Vagina (tissue), 2 donors: ENCODE results near the gene DIAPH3. TPM values are rescaled to one million over a fixed set of nuclear protein-coding genes. Genes with fewer than 3 reads are reported as not detected.

Experiments
- DNase-seq, 2 donors: peaks; one replicate each; pipeline ENCODE4 v3.0.0-alpha.2; 2017; ENCODE audit errors: extremely low spot score in 2 of 2
- H3K27ac ChIP-seq: fragments of 200-600 bp; sonication (generic); one replicate; pipeline ENCODE4 v1.5.1; 2019
- H3K27me3 ChIP-seq: fragments of 200-600 bp; sonication (generic); one replicate; pipeline ENCODE4 v1.5.1; 2019
- H3K36me3 ChIP-seq, 2 donors: fragments of 200-600 bp; sonication (generic); one replicate each; pipeline ENCODE4 v1.5.1; 2017 to 2019
- H3K4me1 ChIP-seq: fragments of 200-600 bp; sonication (generic); one replicate; pipeline ENCODE4 v1.5.1; 2019
- H3K4me3 ChIP-seq, 2 donors: fragments of 200-600 bp; sonication (generic); 1 replicate in 1 of 2; 2 replicates in 1 of 2; pipeline ENCODE4 v1.5.1; 2016 to 2019
- H3K9me3 ChIP-seq: fragments of 200-600 bp; sonication (generic); one replicate; pipeline ENCODE4 v1.5.1; 2019
- POLR2A ChIP-seq, 2 donors: fragments of 450-650 bp; IDR thresholded peaks; one replicate each; pipeline ENCODE4 v1.6.1; 2017; ENCODE audit warnings: antibody characterized with exemption in 2 of 2, mild to moderate bottlenecking in 2 of 2, moderate library complexity in 2 of 2
- POLR2AphosphoS5 ChIP-seq, 2 donors: sonication (generic); formaldehyde crosslinking; IDR thresholded peaks; one replicate each; pipeline ENCODE4 v1.9.0; 2017; ENCODE audit warnings: antibody characterized with exemption in 2 of 2, mild to moderate bottlenecking in 2 of 2, low read depth in 1 of 2; ENCODE audit not compliant: insufficient read depth in 1 of 2
- intact Hi-C: fragments of 100-400 bp; cut with DNase I; formaldehyde crosslinking; loops from one replicate; pipeline ENCODE4 v1.15.1; 2023
- total RNA-seq: library from RNA; depleted of rRNA; stranded (reverse); fragments of >200 nt; gene quantifications from one replicate; pipeline ENCODE4 v1.2.3, GENCODE V29; 2016
- TF ChIP-seq, protein P1 (sequence below), 3 experiments: fragments of 450-650 bp in 2 of 3; fragments of 200-600 bp in 1 of 3; sonication (generic) in 1 of 3; IDR thresholded peaks; one replicate each; pipeline ENCODE4 v1.5.1; 2017 to 2019; ENCODE audit warnings: antibody characterized with exemption in 3 of 3, mild to moderate bottlenecking in 2 of 3, moderate library complexity in 2 of 3

DIAPH3 gene
- total RNA-seq, 1 donor from 2014 or later = 1.2 TPM

DNA sequence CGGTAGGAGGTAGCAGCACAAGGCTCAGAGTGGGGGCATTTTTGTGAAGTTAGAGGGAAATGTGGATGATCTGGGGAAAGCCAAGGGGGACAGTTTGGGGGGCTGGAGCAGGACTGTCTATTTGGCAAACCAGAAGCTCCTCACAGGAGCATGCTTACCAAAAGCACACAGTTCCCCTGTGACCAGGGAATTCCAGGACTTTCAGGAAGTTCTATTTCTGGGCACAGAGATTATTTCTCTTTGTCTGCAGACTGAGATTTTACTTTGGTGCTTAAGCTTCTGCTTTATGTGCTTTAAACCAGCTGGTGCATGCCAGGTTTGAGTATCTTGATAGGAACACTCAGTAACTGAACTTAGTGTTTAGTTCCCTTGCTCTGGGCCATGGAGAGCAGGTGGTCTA is 525.3 kb downstream of the DIAPH3 start:
- no peak for TF ChIP-seq POLR2A (IDR thresholded peaks at IDR 0.05)
- TF ChIP-seq, protein P1, sequence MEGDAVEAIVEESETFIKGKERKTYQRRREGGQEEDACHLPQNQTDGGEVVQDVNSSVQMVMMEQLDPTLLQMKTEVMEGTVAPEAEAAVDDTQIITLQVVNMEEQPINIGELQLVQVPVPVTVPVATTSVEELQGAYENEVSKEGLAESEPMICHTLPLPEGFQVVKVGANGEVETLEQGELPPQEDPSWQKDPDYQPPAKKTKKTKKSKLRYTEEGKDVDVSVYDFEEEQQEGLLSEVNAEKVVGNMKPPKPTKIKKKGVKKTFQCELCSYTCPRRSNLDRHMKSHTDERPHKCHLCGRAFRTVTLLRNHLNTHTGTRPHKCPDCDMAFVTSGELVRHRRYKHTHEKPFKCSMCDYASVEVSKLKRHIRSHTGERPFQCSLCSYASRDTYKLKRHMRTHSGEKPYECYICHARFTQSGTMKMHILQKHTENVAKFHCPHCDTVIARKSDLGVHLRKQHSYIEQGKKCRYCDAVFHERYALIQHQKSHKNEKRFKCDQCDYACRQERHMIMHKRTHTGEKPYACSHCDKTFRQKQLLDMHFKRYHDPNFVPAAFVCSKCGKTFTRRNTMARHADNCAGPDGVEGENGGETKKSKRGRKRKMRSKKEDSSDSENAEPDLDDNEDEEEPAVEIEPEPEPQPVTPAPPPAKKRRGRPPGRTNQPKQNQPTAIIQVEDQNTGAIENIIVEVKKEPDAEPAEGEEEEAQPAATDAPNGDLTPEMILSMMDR (IDR thresholded peaks at IDR 0.05) = no peak
- no peak overlapping the region for H3K4me3 ChIP-seq
- intact Hi-C loops = no loop called here
- H3K27me3 ChIP-seq = no peaks in the 10 kb centered on the region
- H3K36me3 ChIP-seq = no peaks in the 10 kb centered on the region
- H3K27ac ChIP-seq = no peak overlapping the region
- DNase-seq = no peak
- no peaks in the 10 kb centered on the region for H3K4me1 ChIP-seq
- no peaks in the 10 kb centered on the region for H3K9me3 ChIP-seq

DNA sequence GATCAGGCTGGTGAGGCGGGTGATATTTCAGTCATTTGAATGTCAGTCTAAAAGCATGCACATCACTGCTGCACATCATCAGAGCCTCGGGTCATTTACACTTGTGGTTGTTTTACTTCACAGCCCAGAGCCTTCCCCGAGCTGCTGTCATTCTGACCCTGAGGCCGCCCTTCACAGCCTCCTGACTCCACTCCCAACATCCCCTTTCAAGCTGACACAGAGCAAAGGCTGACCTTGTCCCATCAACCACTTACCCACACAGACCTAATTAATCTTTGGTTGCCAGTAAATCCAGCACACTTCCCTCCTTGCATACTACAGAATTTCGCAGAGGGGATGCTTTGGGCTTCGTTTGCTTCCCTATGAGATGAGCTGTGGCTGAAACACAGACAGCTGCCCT is 528.1 kb downstream of the DIAPH3 start:
- Histone ChIP-seq H3K36me3 (no peaks in the 10 kb centered on the region), H3K4me3 (no peak overlapping the region), H3K9me3 (no peaks in the 10 kb centered on the region), H3K27ac (no peak overlapping the region), H3K4me1 (no peaks in the 10 kb centered on the region), H3K27me3 (no peaks in the 10 kb centered on the region)
- intact Hi-C loops = no loop called here
- no peak for DNase-seq
- TF ChIP-seq, protein P1 (IDR thresholded peaks at IDR 0.05) = no peak
- TF ChIP-seq POLR2AphosphoS5 (IDR thresholded peaks at IDR 0.05; ENCODE audit: insufficient read depth in 1 of 2, low read depth in 1 of 2) (no peak), POLR2A (IDR thresholded peaks at IDR 0.05) (no peak)

DNA sequence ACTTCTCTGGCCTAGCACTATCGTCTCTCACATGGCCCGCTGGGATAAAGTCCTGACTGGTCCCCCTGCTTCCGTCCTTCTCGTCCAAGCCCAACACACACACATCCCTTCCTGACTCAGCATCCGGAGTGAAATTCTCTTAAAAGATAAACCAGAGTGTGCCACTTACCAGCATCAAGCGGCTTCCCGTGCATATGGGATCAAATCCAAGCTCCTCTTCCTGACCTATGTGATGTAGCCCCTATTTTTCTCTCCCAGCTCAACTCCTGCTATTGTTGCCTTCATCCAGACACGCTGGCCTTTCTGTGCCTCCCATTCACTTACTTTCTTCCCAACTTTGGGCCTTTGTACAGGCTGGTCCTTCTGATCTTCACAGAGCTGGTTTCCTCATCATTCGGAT is 530.4 kb downstream of the DIAPH3 start:
- intact Hi-C loops = no loop called here
- TF ChIP-seq POLR2A (IDR thresholded peaks at IDR 0.05) = no peak
- TF ChIP-seq POLR2AphosphoS5 (IDR thresholded peaks at IDR 0.05; ENCODE audit: insufficient read depth in 1 of 2, low read depth in 1 of 2) = no peak
- TF ChIP-seq, protein P1 (IDR thresholded peaks at IDR 0.05) = no peak
- no peak overlapping the region for H3K27ac ChIP-seq
- H3K4me1 ChIP-seq = no peaks in the 10 kb centered on the region
- H3K9me3 ChIP-seq = no peaks in the 10 kb centered on the region
- no peaks in the 10 kb centered on the region for H3K27me3 ChIP-seq
- DNase-seq = no peak
- H3K4me3 ChIP-seq = no peak overlapping the region
- no peaks in the 10 kb centered on the region for H3K36me3 ChIP-seq

DNA sequence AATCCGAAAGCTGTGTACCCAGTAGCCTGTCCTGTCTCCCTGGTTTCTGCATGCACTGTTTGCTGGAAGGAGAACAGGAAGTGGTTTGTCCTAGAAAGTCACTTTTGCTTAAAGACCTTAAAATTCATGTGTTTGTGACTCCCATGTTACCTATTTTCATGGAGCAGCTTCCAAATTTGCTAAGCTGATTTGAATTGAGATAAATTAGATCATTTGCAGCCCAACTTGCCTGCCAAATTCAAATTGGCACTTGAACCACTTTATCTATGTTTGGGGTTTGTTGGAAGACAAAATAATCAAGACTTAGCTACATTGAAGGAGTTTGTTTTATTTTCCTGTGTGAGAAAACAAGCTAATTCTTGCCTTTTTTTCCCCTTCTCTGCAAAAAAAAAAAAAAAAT is 532.5 kb downstream of the DIAPH3 start:
- H3K9me3 ChIP-seq = no peaks in the 10 kb centered on the region
- intact Hi-C loops = no loop called here
- H3K4me3 ChIP-seq = no peak overlapping the region
- no peaks in the 10 kb centered on the region for H3K36me3 ChIP-seq
- DNase-seq = no peak
- no peaks in the 10 kb centered on the region for H3K4me1 ChIP-seq
- TF ChIP-seq, protein P1 (IDR thresholded peaks at IDR 0.05) = no peak
- TF ChIP-seq POLR2A (IDR thresholded peaks at IDR 0.05) = no peak
- no peak for TF ChIP-seq POLR2AphosphoS5 (IDR thresholded peaks at IDR 0.05; ENCODE audit: insufficient read depth in 1 of 2, low read depth in 1 of 2)
- H3K27me3 ChIP-seq = no peaks in the 10 kb centered on the region
- H3K27ac ChIP-seq = no peak overlapping the region

DNA sequence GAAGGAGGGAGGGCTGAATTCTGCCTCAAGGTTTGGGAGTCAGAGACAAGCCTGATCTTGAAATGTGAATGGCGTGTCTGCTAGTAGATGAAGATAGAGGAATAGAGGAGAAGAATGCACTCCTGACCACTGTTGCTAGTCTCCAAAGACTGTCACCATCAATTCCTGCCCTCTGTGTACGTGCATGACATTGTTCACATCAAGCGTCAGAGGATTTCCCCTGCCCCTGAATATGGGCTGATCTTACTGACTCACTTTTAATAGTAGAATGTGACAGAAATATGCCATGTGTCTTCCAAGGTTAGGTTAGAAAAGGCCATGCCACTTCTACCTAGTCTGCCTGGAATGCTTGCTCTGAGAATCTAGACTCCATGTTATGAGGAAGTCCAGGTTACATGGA is 538.6 kb downstream of the DIAPH3 start:
- Histone ChIP-seq H3K27me3 (no peaks in the 10 kb centered on the region), H3K4me3 (no peak overlapping the region), H3K4me1 (no peaks in the 10 kb centered on the region), H3K9me3 (no peaks in the 10 kb centered on the region), H3K36me3 (no peaks in the 10 kb centered on the region), H3K27ac (no peak overlapping the region)
- DNase-seq = no peak
- intact Hi-C loops = no loop called here
- TF ChIP-seq POLR2A (IDR thresholded peaks at IDR 0.05) (no peak), POLR2AphosphoS5 (IDR thresholded peaks at IDR 0.05; ENCODE audit: insufficient read depth in 1 of 2, low read depth in 1 of 2) (no peak)
- TF ChIP-seq, protein P1 (IDR thresholded peaks at IDR 0.05) = no peak
